Right atrium auricular region (tissue), 2 donors: ENCODE data around the gene LRRC26. TPM values are rescaled to one million over a fixed set of nuclear protein-coding genes. Genes with fewer than 3 reads are reported as not detected.

Source experiments
- DNase-seq: peaks from one replicate; pipeline ENCODE4 v3.0.0-alpha.2; 2019; ENCODE audit warnings: low spot score
- H3K27ac ChIP-seq, 2 donors: fragments of 200-600 bp; sonication (generic); 1 replicate in 1 of 2; 2 replicates in 1 of 2; pipeline ENCODE4 v1.5.1; 2016 to 2019
- H3K27me3 ChIP-seq, 2 donors: fragments of 200-600 bp; sonication (generic); one replicate each; pipeline versions ENCODE4 v1.5.1 to v1.6.0; 2017 to 2019
- H3K36me3 ChIP-seq: fragments of 200-600 bp; sonication (generic); one replicate; pipeline ENCODE4 v1.5.1; 2016
- H3K4me1 ChIP-seq, 2 donors: fragments of 200-600 bp; sonication (generic); one replicate each; pipeline versions ENCODE4 v1.5.1 to v1.6.0; 2017 to 2019
- H3K4me3 ChIP-seq, 2 donors: fragments of 200-600 bp; sonication (generic); 1 replicate in 1 of 2; 2 replicates in 1 of 2; pipeline ENCODE4 v1.5.1; 2017 to 2019; ENCODE audit warnings: mild to moderate bottlenecking in 1 of 2, moderate library complexity in 1 of 2
- H3K9me3 ChIP-seq, 2 donors: fragments of 200-600 bp; sonication (generic); one replicate each; pipeline ENCODE4 v1.5.1; 2019
- CTCF ChIP-seq, 2 donors: fragments of 200-600 bp; sonication (generic); IDR thresholded peaks; one replicate each; pipeline ENCODE4 v1.5.1; 2019; ENCODE audit warnings: antibody characterized with exemption in 2 of 2
- total RNA-seq, 2 donors: library from RNA; depleted of rRNA; stranded (reverse); fragments of >200 nt; gene quantifications; one replicate each; pipeline ENCODE4 v1.1.0, GENCODE V29; 2016

The LRRC26 gene
- total RNA-seq, 2 donors from 2014 or later, result not detected

DNA sequence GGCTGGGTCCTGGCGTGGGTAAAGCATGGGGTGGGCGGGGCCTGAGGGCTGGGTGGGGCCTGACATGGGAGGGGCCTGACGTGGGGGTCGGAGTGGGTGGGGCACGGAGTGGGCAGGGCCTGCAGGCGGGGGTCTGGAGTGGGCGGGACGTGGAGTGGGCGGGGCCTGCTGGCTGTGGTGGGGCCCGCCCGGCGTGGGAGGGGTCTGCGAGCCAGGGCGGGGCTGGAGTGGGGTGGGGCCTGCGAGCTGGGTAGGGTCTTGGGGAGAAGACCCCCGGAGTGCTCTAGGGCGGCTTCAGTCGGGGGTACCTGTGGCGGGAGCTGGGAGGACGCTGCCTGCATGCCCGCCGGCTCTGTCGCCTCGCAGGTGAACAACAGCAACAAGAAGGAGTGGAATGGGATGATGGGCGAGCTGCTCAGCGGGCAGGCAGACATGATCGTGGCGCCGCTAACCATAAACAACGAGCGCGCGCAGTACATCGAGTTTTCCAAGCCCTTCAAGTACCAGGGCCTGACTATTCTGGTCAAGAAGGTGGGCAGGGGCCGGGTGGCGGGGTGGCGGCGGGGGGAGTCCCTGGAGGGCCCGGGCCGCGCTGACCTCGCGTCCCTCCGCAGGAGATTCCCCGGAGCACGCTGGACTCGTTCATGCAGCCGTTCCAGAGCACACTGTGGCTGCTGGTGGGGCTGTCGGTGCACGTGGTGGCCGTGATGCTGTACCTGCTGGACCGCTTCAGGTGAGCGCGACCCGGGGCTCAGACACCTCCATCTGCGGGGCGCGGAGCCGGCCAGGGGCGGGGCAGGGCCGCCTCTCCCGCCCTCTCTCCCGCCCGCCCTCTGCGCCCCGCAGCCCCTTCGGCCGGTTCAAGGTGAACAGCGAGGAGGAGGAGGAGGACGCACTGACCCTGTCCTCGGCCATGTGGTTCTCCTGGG, 8.0 kb downstream of the LRRC26 start:
- Histone ChIP-seq H3K36me3 (no peaks in the 10 kb centered on the region), H3K27me3 (peaks cover 41 to 73% of the 10 kb centered on the region in 2 donors), H3K4me3 (peak overlapping the region in 1 of 2 donors; percentile 4), H3K9me3 (no peaks in the 10 kb centered on the region), H3K4me1 (peaks cover 0 to 34% of the 10 kb centered on the region in 2 donors), H3K27ac (no peak overlapping the region)
- TF ChIP-seq CTCF (IDR thresholded peaks at IDR 0.05), result no peak
- DNase-seq, result no peak

GRCh38 chr9:137160716-137161557, 8.9 kb downstream of the LRRC26 start:
- TF ChIP-seq CTCF (IDR thresholded peaks at IDR 0.05), result no peak
- no peak overlapping the region for H3K27ac ChIP-seq
- H3K36me3 ChIP-seq, result no peaks in the 10 kb centered on the region
- H3K4me3 ChIP-seq, result no peak overlapping the region
- peaks cover 0 to 37% of the 10 kb centered on the region in 2 donors for H3K4me1 ChIP-seq
- no peak for DNase-seq
- H3K9me3 ChIP-seq, result no peaks in the 10 kb centered on the region
- peaks cover 33 to 64% of the 10 kb centered on the region in 2 donors for H3K27me3 ChIP-seq

DNA sequence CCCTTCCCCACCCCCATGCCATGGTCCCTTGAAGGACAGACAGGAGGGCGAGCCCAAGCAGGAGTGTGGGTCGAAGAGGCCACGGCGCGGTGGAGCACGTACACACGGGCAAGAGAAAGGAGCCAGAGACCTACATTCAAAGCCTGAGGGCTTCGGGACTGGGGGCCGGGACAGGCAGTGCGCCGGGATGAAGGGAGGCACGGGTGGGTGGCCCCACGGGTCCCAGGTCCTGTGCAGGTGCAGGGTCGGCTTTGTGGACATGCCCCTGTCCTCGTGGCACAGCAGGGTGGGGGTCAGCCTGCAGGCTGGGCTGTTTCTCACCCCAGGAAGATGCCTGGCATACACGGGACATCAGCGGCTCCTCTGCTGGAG, 9.8 kb downstream of the LRRC26 start:
- Histone ChIP-seq H3K4me1 (peaks cover 0 to 37% of the 10 kb centered on the region in 2 donors), H3K27me3 (peaks cover 26 to 56% of the 10 kb centered on the region in 2 donors), H3K4me3 (no peak overlapping the region), H3K27ac (no peak overlapping the region), H3K36me3 (no peaks in the 10 kb centered on the region), H3K9me3 (no peaks in the 10 kb centered on the region)
- TF ChIP-seq CTCF (IDR thresholded peaks at IDR 0.05), result no peak
- no peak for DNase-seq

- Histone ChIP-seq H3K4me3 (no peak overlapping the region), H3K4me1 (peaks cover 0 to 37% of the 10 kb centered on the region in 2 donors), H3K36me3 (no peaks in the 10 kb centered on the region), H3K27me3 (peaks cover 20 to 50% of the 10 kb centered on the region in 2 donors), H3K9me3 (no peaks in the 10 kb centered on the region), H3K27ac (no peak overlapping the region)
- no peak for TF ChIP-seq CTCF (IDR thresholded peaks at IDR 0.05)
- no peak for DNase-seq
Measured at GRCh38 chr9:137159105-137160053, 10.5 kb downstream of the LRRC26 start.

GRCh38 chr9:137158625-137159024, 11.2 kb downstream of the LRRC26 start:
- Histone ChIP-seq H3K27me3 (peaks cover 19 to 42% of the 10 kb centered on the region in 2 donors), H3K4me1 (peaks cover 0 to 37% of the 10 kb centered on the region in 2 donors), H3K27ac (no peak overlapping the region), H3K9me3 (no peaks in the 10 kb centered on the region), H3K4me3 (no peak overlapping the region), H3K36me3 (no peaks in the 10 kb centered on the region)
- no peak for TF ChIP-seq CTCF (IDR thresholded peaks at IDR 0.05)
- no peak for DNase-seq
